ENCODE data around the gene PADI3. TPM values are rescaled to one million over a fixed set of nuclear protein-coding genes. Genes with fewer than 3 reads are reported as not detected.

Gene PADI3
- total and polyA plus RNA-seq, 2 experiments from 2014 or later = 0.37 to 0.80 TPM

DNA sequence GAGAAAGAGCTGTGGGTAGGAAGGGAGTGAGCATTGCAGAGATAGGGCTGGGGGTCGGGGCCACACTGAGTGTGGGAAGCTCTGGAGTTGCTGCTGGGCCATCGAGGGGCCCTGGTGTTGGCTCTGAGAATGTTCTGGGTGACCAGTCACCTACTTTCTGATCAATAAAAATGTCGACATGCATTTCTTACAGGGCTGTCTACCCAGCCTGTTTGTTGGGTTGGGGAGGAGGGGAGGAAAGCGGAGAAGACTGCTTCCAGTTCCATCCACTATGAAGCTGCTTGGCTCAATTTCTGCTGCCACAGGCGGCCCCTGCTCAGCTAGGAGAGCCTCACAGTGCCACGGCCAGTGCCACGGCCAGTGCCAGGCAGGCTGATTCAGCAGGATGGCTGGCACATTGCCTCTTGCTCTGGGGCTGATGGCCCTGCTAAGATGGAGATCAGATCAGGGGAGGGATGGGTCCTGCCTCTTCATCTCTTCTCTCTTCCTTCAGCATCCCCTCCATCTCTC, 3.0 kb upstream of the PADI3 start:
- no peak overlapping the region for H3K4me3 ChIP-seq
- peak overlapping the region; percentile 63; the same call in 1 of the 2 replicates for H2AFZ ChIP-seq
- peaks cover 14% of the 10 kb centered on the region; the same call in 2 of the 3 replicates for H3K4me1 Mint-ChIP-seq
- no peak overlapping the region for H3K27ac ChIP-seq (ENCODE audit: low read depth)
- H3K79me2 ChIP-seq (replicated peaks; ENCODE audit: insufficient read depth) = no peaks in the 10 kb centered on the region
- H3K9me3 Mint-ChIP-seq = no peaks in the 10 kb centered on the region
- ATAC-seq (no peak), DNase-seq (ENCODE audit: low spot score) (no peak)
- peaks cover 13% of the 10 kb centered on the region for H3K27me3 Mint-ChIP-seq (ENCODE audit: insufficient read depth, low read depth, poor library complexity)
- peaks cover 3% of the 10 kb centered on the region; the same call in 1 of the 2 replicates for H3K4me1 ChIP-seq (ENCODE audit: insufficient read depth)
- no peaks in the 10 kb centered on the region for H3K36me3 ChIP-seq (ENCODE audit: insufficient read depth)
- no peak overlapping the region for H3K4me3 Mint-ChIP-seq
- H4K20me1 ChIP-seq (replicated peaks; ENCODE audit: insufficient read depth) = no peaks in the 10 kb centered on the region
- H3K27ac Mint-ChIP-seq = no peak overlapping the region
- no peaks in the 10 kb centered on the region for H3K27me3 ChIP-seq (ENCODE audit: insufficient read depth)
- H3K9me2 ChIP-seq (ENCODE audit: insufficient read depth) = no peaks in the 10 kb centered on the region
- no peak overlapping the region for H3K4me2 ChIP-seq
- TF ChIP-seq EZH2phosphoT487 (IDR thresholded peaks at IDR 0.05; ENCODE audit: unreplicated experiment) (no peak), EZH2 (IDR thresholded peaks at IDR 0.05; ENCODE audit: low read depth, unreplicated experiment) (no peak), JUNB (IDR thresholded peaks at IDR 0.05; ENCODE audit: unreplicated experiment) (no peak), NANOG (IDR thresholded peaks at IDR 0.05; ENCODE audit: borderline replicate concordance) (no peak), STAT1 (IDR thresholded peaks at IDR 0.05; ENCODE audit: unreplicated experiment) (no peak), ZNF331 (CRISPR knock-in tag; IDR thresholded peaks at IDR 0.05; ENCODE audit: low read depth) (no peak), CREB1 (CRISPR knock-in tag; IDR thresholded peaks at IDR 0.05; ENCODE audit: low read depth) (no peak), ZNF114 (CRISPR knock-in tag; IDR thresholded peaks at IDR 0.05) (no peak), POLR2AphosphoS5 (IDR thresholded peaks at IDR 0.05; ENCODE audit: low read depth) (no peak)
- TF ChIP-seq, protein P1, sequence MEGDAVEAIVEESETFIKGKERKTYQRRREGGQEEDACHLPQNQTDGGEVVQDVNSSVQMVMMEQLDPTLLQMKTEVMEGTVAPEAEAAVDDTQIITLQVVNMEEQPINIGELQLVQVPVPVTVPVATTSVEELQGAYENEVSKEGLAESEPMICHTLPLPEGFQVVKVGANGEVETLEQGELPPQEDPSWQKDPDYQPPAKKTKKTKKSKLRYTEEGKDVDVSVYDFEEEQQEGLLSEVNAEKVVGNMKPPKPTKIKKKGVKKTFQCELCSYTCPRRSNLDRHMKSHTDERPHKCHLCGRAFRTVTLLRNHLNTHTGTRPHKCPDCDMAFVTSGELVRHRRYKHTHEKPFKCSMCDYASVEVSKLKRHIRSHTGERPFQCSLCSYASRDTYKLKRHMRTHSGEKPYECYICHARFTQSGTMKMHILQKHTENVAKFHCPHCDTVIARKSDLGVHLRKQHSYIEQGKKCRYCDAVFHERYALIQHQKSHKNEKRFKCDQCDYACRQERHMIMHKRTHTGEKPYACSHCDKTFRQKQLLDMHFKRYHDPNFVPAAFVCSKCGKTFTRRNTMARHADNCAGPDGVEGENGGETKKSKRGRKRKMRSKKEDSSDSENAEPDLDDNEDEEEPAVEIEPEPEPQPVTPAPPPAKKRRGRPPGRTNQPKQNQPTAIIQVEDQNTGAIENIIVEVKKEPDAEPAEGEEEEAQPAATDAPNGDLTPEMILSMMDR (conservative IDR thresholded peaks at IDR 0.05; ENCODE audit: low read depth in 2 of 2) = no peak
- TF ChIP-seq, protein P2, sequence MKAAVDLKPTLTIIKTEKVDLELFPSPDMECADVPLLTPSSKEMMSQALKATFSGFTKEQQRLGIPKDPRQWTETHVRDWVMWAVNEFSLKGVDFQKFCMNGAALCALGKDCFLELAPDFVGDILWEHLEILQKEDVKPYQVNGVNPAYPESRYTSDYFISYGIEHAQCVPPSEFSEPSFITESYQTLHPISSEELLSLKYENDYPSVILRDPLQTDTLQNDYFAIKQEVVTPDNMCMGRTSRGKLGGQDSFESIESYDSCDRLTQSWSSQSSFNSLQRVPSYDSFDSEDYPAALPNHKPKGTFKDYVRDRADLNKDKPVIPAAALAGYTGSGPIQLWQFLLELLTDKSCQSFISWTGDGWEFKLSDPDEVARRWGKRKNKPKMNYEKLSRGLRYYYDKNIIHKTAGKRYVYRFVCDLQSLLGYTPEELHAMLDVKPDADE (IDR thresholded peaks at IDR 0.05) = no peak
- TF ChIP-seq, protein P3, sequence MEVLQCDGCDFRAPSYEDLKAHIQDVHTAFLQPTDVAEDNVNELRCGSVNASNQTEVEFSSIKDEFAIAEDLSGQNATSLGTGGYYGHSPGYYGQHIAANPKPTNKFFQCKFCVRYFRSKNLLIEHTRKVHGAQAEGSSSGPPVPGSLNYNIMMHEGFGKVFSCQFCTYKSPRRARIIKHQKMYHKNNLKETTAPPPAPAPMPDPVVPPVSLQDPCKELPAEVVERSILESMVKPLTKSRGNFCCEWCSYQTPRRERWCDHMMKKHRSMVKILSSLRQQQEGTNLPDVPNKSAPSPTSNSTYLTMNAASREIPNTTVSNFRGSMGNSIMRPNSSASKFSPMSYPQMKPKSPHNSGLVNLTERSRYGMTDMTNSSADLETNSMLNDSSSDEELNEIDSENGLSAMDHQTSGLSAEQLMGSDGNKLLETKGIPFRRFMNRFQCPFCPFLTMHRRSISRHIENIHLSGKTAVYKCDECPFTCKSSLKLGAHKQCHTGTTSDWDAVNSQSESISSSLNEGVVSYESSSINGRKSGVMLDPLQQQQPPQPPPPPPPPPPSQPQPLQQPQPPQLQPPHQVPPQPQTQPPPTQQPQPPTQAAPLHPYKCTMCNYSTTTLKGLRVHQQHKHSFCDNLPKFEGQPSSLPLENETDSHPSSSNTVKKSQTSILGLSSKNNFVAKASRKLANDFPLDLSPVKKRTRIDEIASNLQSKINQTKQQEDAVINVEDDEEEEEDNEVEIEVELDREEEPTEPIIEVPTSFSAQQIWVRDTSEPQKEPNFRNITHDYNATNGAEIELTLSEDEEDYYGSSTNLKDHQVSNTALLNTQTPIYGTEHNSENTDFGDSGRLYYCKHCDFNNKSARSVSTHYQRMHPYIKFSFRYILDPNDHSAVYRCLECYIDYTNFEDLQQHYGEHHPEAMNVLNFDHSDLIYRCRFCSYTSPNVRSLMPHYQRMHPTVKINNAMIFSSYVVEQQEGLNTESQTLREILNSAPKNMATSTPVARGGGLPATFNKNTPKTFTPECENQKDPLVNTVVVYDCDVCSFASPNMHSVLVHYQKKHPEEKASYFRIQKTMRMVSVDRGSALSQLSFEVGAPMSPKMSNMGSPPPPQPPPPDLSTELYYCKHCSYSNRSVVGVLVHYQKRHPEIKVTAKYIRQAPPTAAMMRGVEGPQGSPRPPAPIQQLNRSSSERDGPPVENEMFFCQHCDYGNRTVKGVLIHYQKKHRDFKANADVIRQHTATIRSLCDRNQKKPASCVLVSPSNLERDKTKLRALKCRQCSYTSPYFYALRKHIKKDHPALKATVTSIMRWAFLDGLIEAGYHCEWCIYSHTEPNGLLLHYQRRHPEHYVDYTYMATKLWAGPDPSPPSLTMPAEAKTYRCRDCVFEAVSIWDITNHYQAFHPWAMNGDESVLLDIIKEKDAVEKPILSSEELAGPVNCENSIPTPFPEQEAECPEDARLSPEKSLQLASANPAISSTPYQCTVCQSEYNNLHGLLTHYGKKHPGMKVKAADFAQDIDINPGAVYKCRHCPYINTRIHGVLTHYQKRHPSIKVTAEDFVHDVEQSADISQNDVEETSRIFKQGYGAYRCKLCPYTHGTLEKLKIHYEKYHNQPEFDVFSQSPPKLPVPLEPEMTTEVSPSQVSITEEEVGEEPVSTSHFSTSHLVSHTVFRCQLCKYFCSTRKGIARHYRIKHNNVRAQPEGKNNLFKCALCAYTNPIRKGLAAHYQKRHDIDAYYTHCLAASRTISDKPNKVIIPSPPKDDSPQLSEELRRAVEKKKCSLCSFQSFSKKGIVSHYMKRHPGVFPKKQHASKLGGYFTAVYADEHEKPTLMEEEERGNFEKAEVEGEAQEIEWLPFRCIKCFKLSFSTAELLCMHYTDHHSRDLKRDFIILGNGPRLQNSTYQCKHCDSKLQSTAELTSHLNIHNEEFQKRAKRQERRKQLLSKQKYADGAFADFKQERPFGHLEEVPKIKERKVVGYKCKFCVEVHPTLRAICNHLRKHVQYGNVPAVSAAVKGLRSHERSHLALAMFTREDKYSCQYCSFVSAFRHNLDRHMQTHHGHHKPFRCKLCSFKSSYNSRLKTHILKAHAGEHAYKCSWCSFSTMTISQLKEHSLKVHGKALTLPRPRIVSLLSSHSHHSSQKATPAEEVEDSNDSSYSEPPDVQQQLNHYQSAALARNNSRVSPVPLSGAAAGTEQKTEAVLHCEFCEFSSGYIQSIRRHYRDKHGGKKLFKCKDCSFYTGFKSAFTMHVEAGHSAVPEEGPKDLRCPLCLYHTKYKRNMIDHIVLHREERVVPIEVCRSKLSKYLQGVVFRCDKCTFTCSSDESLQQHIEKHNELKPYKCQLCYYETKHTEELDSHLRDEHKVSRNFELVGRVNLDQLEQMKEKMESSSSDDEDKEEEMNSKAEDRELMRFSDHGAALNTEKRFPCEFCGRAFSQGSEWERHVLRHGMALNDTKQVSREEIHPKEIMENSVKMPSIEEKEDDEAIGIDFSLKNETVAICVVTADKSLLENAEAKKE (CRISPR knock-in tag; IDR thresholded peaks at IDR 0.05) = no peak
- TF ChIP-seq, protein P4, sequence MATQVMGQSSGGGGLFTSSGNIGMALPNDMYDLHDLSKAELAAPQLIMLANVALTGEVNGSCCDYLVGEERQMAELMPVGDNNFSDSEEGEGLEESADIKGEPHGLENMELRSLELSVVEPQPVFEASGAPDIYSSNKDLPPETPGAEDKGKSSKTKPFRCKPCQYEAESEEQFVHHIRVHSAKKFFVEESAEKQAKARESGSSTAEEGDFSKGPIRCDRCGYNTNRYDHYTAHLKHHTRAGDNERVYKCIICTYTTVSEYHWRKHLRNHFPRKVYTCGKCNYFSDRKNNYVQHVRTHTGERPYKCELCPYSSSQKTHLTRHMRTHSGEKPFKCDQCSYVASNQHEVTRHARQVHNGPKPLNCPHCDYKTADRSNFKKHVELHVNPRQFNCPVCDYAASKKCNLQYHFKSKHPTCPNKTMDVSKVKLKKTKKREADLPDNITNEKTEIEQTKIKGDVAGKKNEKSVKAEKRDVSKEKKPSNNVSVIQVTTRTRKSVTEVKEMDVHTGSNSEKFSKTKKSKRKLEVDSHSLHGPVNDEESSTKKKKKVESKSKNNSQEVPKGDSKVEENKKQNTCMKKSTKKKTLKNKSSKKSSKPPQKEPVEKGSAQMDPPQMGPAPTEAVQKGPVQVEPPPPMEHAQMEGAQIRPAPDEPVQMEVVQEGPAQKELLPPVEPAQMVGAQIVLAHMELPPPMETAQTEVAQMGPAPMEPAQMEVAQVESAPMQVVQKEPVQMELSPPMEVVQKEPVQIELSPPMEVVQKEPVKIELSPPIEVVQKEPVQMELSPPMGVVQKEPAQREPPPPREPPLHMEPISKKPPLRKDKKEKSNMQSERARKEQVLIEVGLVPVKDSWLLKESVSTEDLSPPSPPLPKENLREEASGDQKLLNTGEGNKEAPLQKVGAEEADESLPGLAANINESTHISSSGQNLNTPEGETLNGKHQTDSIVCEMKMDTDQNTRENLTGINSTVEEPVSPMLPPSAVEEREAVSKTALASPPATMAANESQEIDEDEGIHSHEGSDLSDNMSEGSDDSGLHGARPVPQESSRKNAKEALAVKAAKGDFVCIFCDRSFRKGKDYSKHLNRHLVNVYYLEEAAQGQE (IDR thresholded peaks at IDR 0.05; ENCODE audit: unreplicated experiment) = no peak
- H3K36me3 Mint-ChIP-seq (ENCODE audit: low read depth) = no peaks in the 10 kb centered on the region
- no peaks in the 10 kb centered on the region for H3F3A ChIP-seq (replicated peaks; ENCODE audit: low read depth)

Measured in GM23338 (cell line).